ENCODE results near the gene SKI. TPM values are rescaled to one million over a fixed set of nuclear protein-coding genes. Genes with fewer than 3 reads are reported as not detected.

SKI gene
- total and polyA plus RNA-seq, 2 donors (not counting 1 experiment from before 2014, with no cell fraction given) = 14.9 to 74.9 TPM

DNA sequence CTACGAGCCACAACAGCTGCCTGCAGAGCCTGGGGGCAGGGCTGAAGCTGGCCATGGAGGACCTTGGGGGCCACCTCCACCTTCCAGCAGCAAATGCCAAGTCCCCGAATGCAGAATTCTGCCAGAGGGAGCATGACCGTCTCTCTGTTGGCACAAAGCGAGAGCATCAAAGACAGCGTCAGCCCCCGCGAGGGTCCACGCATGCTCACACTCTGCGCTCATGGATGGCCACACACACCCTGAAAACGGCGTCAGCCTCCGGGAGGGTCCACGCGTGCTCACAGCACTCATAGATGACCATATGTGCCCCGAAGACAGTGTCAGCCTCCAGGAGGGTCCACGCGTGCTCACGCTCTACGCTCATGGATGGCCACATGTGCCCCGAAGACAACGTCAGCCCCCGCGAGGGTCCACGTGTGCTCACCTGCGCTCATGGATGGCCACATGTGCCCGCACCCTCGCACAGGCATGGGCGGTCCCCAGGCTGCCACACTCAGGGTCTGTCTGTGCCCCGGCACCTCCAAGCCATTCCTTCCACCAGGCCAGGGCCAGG lies 116.7 kb downstream of the SKI start:
- ATAC-seq (ENCODE audit: low read depth) (no peak), DNase-seq (no peak)
- H3K4me2 ChIP-seq (replicated peaks; ENCODE audit: low read depth, low read length, poor library complexity, severe bottlenecking) = no peak overlapping the region
- no peaks in the 10 kb centered on the region for H4K20me1 ChIP-seq (ENCODE audit: control insufficient read depth, insufficient read depth, low read length, poor library complexity, severe bottlenecking)
- Mint-ChIP-seq H3K27me3 (no peaks in the 10 kb centered on the region), H3K4me1 (no peaks in the 10 kb centered on the region), H3K9me3 (ENCODE audit: insufficient read depth) (no peaks in the 10 kb centered on the region), H3K27ac (no peak overlapping the region), H3K4me3 (no peak overlapping the region)
- TF ChIP-seq, protein P1, sequence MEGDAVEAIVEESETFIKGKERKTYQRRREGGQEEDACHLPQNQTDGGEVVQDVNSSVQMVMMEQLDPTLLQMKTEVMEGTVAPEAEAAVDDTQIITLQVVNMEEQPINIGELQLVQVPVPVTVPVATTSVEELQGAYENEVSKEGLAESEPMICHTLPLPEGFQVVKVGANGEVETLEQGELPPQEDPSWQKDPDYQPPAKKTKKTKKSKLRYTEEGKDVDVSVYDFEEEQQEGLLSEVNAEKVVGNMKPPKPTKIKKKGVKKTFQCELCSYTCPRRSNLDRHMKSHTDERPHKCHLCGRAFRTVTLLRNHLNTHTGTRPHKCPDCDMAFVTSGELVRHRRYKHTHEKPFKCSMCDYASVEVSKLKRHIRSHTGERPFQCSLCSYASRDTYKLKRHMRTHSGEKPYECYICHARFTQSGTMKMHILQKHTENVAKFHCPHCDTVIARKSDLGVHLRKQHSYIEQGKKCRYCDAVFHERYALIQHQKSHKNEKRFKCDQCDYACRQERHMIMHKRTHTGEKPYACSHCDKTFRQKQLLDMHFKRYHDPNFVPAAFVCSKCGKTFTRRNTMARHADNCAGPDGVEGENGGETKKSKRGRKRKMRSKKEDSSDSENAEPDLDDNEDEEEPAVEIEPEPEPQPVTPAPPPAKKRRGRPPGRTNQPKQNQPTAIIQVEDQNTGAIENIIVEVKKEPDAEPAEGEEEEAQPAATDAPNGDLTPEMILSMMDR (IDR thresholded peaks at IDR 0.05) = no peak
- no peak for TF ChIP-seq EZH2 (IDR thresholded peaks at IDR 0.05; ENCODE audit: borderline replicate concordance, insufficient read depth, low read depth, low read length, poor library complexity, severe bottlenecking)
- H3K36me3 ChIP-seq (replicated peaks in 1 of 2; ENCODE audit: control extremely low read depth in 1 of 2, control insufficient read depth in 1 of 2, extremely low read depth in 1 of 2, insufficient read depth in 2 of 2, low read length in 1 of 2) = no peaks in the 10 kb centered on the region
- H3K79me2 ChIP-seq (ENCODE audit: control insufficient read depth, insufficient read depth, low read length) = no peaks in the 10 kb centered on the region
- intact Hi-C loops (cut with micrococcal nuclease) = no loop called here
- H3K27me3 ChIP-seq (replicated peaks in 1 of 4; ENCODE audit: control extremely low read depth in 1 of 4, control insufficient read depth in 3 of 4, insufficient read depth in 4 of 4, low read length in 3 of 4) = no peaks in the 10 kb centered on the region
- ChIA-PET POLR2A (no interaction called here), CTCF (no interaction called here)
- H3K9ac ChIP-seq (ENCODE audit: low read length) = no peak overlapping the region
- H3K4me1 ChIP-seq (ENCODE audit: control insufficient read depth in 2 of 2, insufficient read depth in 2 of 2, low read length in 2 of 2) = no peaks in the 10 kb centered on the region
- no peak overlapping the region for H3K27ac ChIP-seq (ENCODE audit: low read length in 2 of 2)
- no peak overlapping the region for H2AFZ ChIP-seq (ENCODE audit: insufficient read depth, low read depth, low read length, poor library complexity, severe bottlenecking)
- 96% methylated on average over 28 of the region's 29 CpGs for WGBS (ENCODE audit: insufficient coverage)
- H3K4me3 ChIP-seq (ENCODE audit: control extremely low read depth in 1 of 5, extremely low read depth in 1 of 5, insufficient read depth in 1 of 5, low read depth in 2 of 5, low read length in 4 of 5) = no peak overlapping the region
- H3K9me3 ChIP-seq (ENCODE audit: control extremely low read depth in 1 of 3, control insufficient read depth in 2 of 3, insufficient read depth in 1 of 3, low read length in 2 of 3) = peaks cover 0 to 9% (median 0%) of the 10 kb centered on the region in 3 donors

GRCh38 chr1:2345297-2346075 lies 117.4 kb downstream of the SKI start:
- Histone ChIP-seq H2AFZ (ENCODE audit: insufficient read depth, low read depth, low read length, poor library complexity, severe bottlenecking) (no peak overlapping the region), H3K4me2 (replicated peaks; ENCODE audit: low read depth, low read length, poor library complexity, severe bottlenecking) (no peak overlapping the region), H3K79me2 (ENCODE audit: control insufficient read depth, insufficient read depth, low read length) (no peaks in the 10 kb centered on the region), H4K20me1 (ENCODE audit: control insufficient read depth, insufficient read depth, low read length, poor library complexity, severe bottlenecking) (no peaks in the 10 kb centered on the region), H3K27me3 (replicated peaks in 1 of 4; ENCODE audit: control extremely low read depth in 1 of 4, control insufficient read depth in 3 of 4, insufficient read depth in 4 of 4, low read length in 3 of 4) (no peaks in the 10 kb centered on the region), H3K27ac (ENCODE audit: low read length in 2 of 2) (no peak overlapping the region), H3K9ac (ENCODE audit: low read length) (no peak overlapping the region), H3K4me3 (ENCODE audit: control extremely low read depth in 1 of 5, extremely low read depth in 1 of 5, insufficient read depth in 1 of 5, low read depth in 2 of 5, low read length in 4 of 5) (no peak overlapping the region), H3K4me1 (ENCODE audit: control insufficient read depth in 2 of 2, insufficient read depth in 2 of 2, low read length in 2 of 2) (no peaks in the 10 kb centered on the region), H3K9me3 (ENCODE audit: control extremely low read depth in 1 of 3, control insufficient read depth in 2 of 3, insufficient read depth in 1 of 3, low read length in 2 of 3) (peaks cover 0 to 5% (median 0%) of the 10 kb centered on the region in 3 donors), H3K36me3 (replicated peaks in 1 of 2; ENCODE audit: control extremely low read depth in 1 of 2, control insufficient read depth in 1 of 2, extremely low read depth in 1 of 2, insufficient read depth in 2 of 2, low read length in 1 of 2) (no peaks in the 10 kb centered on the region)
- Mint-ChIP-seq H3K9me3 (ENCODE audit: insufficient read depth) (no peaks in the 10 kb centered on the region), H3K27ac (no peak overlapping the region), H3K4me3 (no peak overlapping the region), H3K4me1 (no peaks in the 10 kb centered on the region), H3K27me3 (no peaks in the 10 kb centered on the region)
- CTCF ChIA-PET = no interaction called here
- ATAC-seq (ENCODE audit: low read depth) (no peak), DNase-seq (no peak)
- POLR2A ChIA-PET = no interaction called here
- TF ChIP-seq, protein P1 (IDR thresholded peaks at IDR 0.05) = no peak
- no peak for TF ChIP-seq EZH2 (IDR thresholded peaks at IDR 0.05; ENCODE audit: borderline replicate concordance, insufficient read depth, low read depth, low read length, poor library complexity, severe bottlenecking)
- 87% methylated on average over 24 of the region's 24 CpGs for WGBS (ENCODE audit: insufficient coverage)
- intact Hi-C loops (cut with micrococcal nuclease) = no loop called here

Measured in B cell (primary cell).